A549 treated with AZD9567 at 1 μM for 4 hours (cell line): Measurements from ENCODE around the gene HSPB2. TPM values are rescaled to one million over a fixed set of nuclear protein-coding genes. Genes with fewer than 3 reads are reported as not detected.

ENCODE experiments used
- total RNA-seq: library from RNA; stranded (reverse); fragments of 200-300 nt; extraction: Qiagen RNA extraction; gene quantifications from 5 replicates; pipeline ENCODE4 v1.2.3, GENCODE V29; 2022; ENCODE audit not compliant: insufficient read depth

HSPB2 gene
- total RNA-seq = not detected in 5 replicates

DNA sequence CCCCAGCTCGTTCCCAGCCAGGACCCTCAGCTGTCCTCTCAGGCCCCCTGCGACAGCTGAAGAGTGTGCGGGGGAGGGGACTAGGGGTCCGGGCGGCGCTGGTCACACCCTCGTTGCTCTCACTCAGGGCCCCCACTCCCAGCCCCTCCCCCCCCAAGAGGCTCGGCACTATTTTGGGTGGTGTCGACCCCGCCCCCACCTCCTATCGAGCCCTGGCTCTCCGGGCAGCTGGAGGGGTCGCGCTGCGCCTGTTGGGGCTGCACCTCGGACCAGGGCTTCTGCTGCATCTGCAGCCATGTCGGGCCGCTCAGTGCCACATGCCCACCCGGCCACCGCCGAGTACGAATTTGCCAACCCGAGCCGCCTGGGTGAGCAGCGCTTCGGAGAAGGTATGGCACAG lies at the start of gene HSPB2:
Gene HSPB2 (plus strand): TSS at position 200 of the 400 bp plus-strand sequence. CDS start 96 bp downstream, at position 296.

GRCh38 chr11:111870886-111871692 lies 41.4 kb upstream of the HSPB2 start, which contains the start of gene ALG9:
ALG9 (minus strand) TSS chr11:111871581; CDS start chr11:111871482, 99 bp downstream.

GRCh38 chr11:111878849-111879636 lies 33.5 kb upstream of the HSPB2 start, which contains the start of the genes CFAP68 and FDXACB1:
CFAP68 (plus strand) TSS chr11:111879541; CDS start chr11:111879561, 20 bp downstream.
FDXACB1 (minus strand) TSS chr11:111879165; CDS start chr11:111879132, 33 bp downstream.

DNA sequence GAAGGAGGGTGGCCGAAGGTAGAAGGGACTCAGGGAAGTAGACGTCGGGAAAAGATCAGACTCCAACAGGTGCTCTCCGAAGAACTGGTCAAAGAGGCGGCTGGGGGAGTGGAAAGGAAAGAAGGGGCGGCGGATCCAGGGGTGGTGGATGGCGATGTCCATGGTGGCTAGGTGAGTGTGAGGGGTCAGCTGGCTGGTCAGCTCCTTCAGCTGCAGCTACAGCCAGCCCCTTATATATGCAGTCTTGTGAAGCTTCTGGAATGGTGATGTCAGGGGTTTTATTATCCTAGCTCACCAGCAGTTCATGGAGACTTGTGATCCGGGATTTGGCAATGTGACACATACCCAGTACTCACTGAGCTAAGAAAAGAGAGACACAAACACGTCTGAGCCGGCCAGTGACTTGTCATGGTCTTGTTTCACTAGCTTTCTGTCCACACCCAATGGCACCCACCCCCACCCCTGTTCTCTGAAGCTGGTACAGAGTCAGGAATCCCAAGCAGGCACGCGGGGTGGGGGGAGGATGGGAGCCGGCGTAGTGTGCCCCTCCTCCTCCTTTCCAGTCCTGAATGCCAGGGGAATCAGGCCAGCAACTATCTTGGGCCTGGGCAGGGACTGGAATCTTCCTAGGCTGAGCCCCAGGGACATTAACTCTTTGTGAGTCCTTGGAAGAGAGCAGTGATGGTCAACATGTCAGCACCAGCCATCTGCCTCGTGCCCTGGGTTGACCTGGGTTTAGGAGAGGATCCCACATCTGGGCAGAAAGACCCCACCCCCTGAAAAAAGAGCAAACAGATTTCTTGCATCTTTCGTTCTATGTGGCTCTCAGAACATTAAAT lies 752 bp upstream of the HSPB2 start, which contains the start of gene CRYAB:
Gene CRYAB (minus strand): TSS at position 208 of the 839 bp plus-strand sequence. CDS start 46 bp downstream, at position 162.

DNA sequence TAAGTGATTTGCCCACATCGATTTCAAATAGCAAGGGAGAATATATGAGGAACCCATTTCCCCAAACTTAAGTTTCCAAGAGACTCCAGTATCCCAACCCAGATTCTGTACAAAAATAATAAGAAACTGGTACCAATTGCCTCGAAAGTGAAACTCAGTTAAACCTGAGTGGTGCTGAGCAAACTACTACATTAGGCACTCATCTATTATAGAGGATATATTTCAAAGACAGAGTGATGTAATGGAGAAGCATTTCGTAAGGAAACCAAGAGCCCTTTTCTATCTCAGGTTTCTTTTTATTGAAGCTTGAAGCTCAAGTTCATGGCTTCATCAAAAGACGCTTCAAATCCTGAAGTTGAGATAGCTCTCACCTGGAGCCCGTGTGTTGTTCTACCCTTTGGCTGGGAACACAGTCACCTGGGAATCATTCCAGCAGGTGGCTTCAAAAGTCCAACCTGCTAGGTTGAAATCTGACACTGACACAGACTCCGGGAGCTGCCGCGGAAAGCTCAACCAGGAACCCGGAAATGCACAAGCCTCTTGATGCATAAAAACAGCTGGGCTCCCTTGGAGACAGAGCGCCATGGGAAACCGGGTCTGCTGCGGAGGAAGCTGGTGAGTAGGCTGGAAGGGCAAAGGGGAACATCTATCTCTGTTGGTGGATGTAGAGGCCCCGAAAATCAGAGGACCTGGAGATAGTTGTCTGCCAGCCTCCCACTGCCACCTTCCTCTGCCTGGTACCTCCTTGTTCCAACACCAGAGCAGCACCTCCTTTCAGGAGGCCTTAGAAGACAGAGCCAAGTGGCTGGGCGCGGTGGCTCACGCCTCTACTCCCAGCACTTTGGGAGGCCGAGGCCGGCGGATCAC lies 6.1 kb downstream of the HSPB2 start, which contains the start of gene C11orf52:
Gene C11orf52 (plus strand): TSS at position 524 of the 867 bp plus-strand sequence. CDS start 60 bp downstream, at position 584.

Other genes with a start within 250 kb of the HSPB2 start
- 15.1 to 19.7 TPM (median 19.0 TPM) in 5 replicates for gene PPP2R1B, start 146.3 kb upstream of the HSPB2 start, total RNA-seq
- 18.2 to 24.2 TPM (median 19.5 TPM) in 5 replicates for gene ALG9, start 41.2 kb upstream of the HSPB2 start, total RNA-seq
- 0.93 to 1.6 TPM (median 1.4 TPM) in 5 replicates for gene FDXACB1, start 33.6 kb upstream of the HSPB2 start, total RNA-seq
- 32.7 to 44.9 TPM (median 33.4 TPM) in 5 replicates for gene CFAP68, start 33.2 kb upstream of the HSPB2 start, total RNA-seq
- gene CRYAB, start 964 bp upstream of the HSPB2 start, total RNA-seq = 8.2 to 17.3 TPM (median 9.8 TPM) in 5 replicates
- gene C11orf52, start 6.2 kb downstream of the HSPB2 start, total RNA-seq = 0.07 to 0.21 TPM in 2 of 5 replicates, not detected in the others
- gene DIXDC1, start 24.6 kb downstream of the HSPB2 start, total RNA-seq = 4.7 to 9.1 TPM (median 7.5 TPM) in 5 replicates
- 23.9 to 42.9 TPM (median 28.8 TPM) in 5 replicates for gene DLAT, start 112.7 kb downstream of the HSPB2 start, total RNA-seq
- 0.65 to 6.6 TPM (median 1.2 TPM) in 5 replicates for gene PIH1D2, start 161.3 kb downstream of the HSPB2 start, total RNA-seq
- 11.7 to 14.1 TPM (median 12.7 TPM) in 5 replicates for gene NKAPD1, start 161.6 kb downstream of the HSPB2 start, total RNA-seq
- gene TIMM8B, start 174.0 kb downstream of the HSPB2 start, total RNA-seq = 67.5 to 74.4 TPM (median 72.4 TPM) in 5 replicates
- 67.2 to 103 TPM (median 70.1 TPM) in 5 replicates for gene SDHD, start 174.1 kb downstream of the HSPB2 start, total RNA-seq